HG03378 (cell line): ENCODE results near the gene FRMD5.

ENCODE experiments used
- ATAC-seq: cut with Tn5 transposase; IDR thresholded peaks from one replicate; pipeline ENCODE4 v1.9.1; 2021; ENCODE audit warnings: mild to moderate bottlenecking, moderate library complexity; ENCODE audit not compliant: unreplicated experiment

The FRMD5 gene

DNA sequence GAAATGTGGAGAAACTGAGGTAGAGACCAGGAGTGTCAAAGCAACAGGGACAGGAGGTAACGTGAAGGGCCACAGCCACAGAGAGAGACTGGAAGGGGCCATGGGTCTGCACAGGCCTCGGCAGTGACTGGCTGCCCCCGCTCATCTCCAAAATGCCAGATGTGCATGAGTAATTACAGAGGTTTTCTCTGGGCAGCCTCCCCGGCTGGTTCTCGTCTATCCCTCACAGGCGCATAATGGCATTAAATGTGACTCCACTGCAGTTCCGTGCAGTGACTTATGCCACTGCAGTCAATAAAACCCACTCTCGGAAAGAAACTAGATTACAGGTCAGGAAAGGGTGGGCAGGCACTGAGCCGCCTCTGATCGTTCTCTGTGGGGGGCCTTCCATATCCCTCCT lies 293.6 kb downstream of the FRMD5 start:
- ATAC-seq = no peak

DNA sequence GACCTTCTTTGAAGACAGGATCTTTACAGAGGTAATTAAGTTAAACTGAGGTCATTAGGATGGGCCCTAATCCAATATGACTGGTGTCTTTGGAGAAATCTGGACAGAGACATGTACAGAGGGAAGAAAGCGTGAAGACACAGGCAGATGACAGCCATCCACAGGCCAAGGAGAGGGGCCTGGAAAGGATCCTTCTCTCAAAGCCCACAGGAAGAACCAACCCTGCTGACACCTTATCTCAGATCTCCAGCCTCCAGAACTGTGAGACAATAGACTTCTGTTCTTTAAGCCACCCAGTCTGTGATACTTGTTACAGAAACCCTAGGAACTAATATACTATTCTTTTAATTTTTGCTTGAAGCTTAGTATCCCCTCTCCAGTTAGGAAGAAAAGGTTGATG lies 294.1 kb downstream of the FRMD5 start:
- no peak for ATAC-seq

DNA sequence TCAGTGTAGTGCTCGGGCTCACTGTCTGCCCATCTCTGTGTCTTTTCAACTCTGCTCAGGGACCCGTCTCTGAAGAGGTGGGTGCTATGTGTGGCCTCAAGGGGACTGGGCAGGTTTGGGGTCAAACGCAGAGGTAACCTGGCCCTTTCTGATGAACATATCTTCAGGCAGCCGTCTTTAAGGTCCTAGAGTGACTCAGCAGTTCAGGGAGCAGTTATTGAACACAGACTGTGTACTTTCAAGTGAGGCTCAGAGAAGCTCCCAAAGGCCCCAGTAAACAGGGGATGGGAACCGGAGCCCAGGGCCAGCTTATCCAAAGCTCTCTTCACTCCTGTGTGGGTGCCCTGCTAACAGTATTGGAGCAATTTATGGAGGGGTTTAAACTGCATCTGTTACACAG lies 295.1 kb downstream of the FRMD5 start:
- no peak for ATAC-seq

DNA sequence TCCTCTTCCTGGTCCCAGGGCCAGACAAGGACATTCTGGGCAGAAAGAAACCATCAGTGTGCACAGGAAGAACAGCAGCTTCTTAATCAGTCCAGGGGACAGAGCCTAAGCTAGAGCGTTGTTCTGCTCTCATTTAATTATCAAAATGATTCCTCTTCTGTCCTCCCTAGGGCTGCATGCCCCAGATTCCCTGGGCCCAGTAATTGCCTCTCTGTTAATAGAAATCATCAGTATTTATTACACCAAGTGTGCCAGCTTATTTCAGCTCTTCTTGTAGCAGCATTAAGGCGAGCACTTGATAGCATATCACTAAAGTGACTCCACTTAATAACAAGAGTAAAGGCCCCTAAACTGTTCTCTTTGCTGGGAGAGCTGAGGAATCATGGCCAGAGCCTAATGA lies 296.2 kb downstream of the FRMD5 start:
- ATAC-seq = no peak

DNA sequence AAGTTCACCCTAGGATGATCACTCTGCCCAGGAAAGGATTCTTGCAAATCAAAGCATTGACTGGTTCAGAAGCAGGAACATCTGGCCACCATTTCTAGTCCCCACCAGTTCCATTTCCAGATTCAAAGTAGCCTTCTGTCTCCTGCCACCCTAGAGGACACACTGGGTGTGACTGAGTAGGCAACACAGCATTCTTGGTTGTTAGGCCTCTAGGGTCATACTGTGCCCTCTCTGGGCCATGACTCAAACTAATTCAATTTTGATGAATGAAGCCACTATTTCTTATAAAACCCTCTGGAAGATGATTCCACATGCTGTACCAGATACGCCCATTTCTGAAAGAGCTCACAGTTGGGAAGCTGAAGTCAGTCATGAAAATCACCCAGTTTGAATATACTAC lies 298.5 kb downstream of the FRMD5 start:
- ATAC-seq = no peak

DNA sequence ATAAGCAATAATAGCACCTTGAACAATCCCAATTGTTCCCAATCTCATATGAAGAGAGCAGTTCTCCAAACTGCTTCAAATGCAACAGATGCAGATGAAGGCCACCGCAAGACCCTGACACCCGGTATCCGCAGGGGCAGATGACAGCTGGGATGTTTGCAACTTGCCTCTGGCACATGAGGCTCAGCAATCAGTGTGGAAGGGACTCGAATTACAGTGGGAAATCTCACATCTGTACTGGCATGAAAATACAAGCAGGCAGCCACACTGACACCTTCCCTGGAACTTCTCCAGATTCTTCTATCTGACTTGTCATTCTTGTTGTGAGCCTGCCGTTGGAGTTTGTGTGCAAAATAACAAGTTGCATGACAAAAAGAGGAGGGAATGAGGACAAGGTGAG lies 299.5 kb downstream of the FRMD5 start:
- no peak for ATAC-seq

DNA sequence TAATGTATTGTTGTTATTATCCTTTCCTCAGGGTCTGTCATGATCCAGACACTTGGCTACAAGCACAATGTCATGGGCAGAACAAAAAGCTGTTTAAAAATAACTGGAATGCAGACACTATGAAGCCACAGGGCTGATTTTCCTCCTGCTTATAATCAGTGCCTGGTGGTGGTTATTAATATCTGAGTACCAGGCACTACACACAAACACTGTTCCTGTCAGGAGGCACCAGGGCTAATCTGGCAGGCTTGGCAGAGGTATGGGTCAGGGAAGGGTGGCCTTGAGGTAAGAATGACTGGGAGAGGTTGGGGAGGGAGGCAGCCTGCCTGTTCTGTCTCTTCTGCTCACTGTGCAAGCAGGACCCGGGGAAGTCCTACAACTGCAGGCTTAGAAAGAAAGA lies 301.1 kb downstream of the FRMD5 start:
- no peak for ATAC-seq

DNA sequence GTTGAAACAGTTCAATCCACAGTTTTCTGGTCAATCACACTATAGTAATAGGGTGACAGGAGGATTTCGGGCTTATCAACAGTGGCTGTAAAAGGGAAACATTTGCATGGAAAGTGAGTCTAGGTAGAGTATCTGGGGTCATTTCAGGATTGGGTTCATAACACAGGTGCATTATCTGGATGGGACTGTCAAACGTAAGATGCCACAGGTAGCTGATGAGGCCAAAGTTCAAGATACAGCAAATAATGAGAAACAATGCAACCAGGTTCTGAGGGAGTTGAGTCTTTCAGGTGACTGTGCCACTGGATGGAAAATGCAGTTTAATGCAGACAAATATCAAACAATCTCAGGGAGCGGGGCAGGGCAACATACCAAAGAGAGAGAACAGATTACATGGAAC lies 306.0 kb downstream of the FRMD5 start:
- ATAC-seq = no peak

DNA sequence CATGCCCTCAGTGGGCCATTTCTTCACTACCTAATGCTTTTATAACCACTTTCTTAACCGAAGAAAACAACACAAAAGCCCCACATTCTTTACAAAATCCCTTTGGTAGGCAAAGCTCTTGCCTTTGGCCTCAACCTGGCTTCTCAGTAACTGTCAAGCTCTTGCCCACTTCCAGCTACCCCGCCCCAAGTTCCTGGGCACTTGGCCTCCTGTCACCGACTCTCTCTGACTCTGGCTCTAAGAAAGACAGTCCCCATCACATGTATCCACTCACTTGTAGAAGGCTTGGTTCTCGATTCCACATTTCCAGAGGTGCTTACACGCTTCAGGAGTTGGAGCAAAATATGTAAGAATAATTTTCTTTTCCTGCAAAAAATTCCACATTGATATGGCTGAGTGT lies 307.2 kb downstream of the FRMD5 start:
- ATAC-seq = no peak

DNA sequence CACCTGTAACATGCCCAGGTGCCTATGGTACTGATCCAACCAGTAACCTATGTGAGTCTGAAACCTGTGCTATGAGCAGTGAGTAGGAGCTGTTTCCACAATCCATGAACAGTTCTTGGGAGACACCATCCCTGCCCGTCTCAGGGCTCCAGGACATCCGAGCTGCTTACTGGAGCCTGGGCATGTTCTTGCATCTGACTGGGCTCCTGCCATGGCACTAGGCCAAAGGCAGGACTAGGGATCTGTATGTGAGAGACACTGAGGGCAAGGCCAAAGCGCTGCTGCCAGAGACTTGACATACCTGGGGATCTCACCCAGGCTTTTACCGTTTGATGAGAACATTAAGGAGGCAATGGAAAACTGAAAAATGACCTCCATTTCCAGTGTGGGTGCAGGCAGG lies 308.5 kb downstream of the FRMD5 start:
- ATAC-seq = no peak

DNA sequence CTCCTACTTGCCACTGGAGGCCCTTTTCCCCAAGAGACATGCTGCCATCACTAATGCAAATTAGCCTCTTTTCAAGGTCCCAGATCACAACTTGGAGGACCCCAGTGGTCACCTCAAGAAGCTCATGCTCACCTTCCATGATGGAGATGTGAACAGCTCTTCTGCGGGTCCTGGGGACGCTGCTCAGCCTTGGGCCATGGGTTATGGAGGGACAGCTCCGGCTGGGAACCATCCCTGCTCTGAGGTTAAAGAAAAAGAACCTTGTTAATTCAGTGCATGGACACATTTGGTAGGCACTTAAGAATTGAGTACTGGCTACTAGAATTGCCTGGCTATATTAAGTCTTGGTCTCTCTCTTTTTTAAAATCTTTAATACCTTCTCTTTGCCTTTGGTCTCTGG lies 311.5 kb downstream of the FRMD5 start:
- no peak for ATAC-seq

DNA sequence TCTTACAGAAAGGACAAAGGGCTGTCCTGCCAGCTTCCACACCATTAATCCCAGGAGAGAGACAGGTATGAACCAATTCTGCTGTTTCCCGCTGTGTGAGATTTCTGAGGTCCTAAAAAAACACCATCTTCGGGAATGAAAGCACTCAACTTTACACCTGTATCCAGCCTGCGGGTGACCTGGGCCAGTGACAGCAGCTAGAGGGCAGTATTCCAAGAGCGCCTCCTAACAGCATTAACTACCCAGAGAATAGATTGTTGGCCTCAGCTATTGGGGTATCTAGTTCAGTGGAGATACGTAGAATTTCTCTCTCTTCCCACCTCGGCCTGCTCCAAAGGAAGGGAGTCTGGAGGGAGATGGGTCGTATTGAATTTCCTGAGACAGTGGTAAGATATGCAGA lies 313.1 kb downstream of the FRMD5 start:
- no peak for ATAC-seq

DNA sequence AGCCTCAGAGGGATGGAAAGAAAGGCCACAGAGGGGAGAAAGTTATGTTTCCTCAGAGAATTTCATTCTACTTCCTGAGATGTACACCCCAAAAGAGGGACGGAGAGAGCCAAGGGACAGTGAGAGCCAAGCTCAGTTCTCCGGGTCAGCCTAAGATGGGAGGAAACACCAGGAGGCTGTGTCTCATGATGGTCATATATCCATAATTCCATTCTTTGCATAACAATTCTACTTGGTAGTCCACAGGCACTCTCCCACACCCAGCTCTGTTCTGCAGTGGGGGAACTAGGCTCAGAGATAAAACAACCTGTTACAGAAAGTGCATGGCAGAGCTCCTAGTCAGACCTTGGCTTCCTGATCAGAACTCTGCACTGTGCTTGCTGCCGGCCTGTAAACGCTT lies 313.8 kb downstream of the FRMD5 start:
- no peak for ATAC-seq

DNA sequence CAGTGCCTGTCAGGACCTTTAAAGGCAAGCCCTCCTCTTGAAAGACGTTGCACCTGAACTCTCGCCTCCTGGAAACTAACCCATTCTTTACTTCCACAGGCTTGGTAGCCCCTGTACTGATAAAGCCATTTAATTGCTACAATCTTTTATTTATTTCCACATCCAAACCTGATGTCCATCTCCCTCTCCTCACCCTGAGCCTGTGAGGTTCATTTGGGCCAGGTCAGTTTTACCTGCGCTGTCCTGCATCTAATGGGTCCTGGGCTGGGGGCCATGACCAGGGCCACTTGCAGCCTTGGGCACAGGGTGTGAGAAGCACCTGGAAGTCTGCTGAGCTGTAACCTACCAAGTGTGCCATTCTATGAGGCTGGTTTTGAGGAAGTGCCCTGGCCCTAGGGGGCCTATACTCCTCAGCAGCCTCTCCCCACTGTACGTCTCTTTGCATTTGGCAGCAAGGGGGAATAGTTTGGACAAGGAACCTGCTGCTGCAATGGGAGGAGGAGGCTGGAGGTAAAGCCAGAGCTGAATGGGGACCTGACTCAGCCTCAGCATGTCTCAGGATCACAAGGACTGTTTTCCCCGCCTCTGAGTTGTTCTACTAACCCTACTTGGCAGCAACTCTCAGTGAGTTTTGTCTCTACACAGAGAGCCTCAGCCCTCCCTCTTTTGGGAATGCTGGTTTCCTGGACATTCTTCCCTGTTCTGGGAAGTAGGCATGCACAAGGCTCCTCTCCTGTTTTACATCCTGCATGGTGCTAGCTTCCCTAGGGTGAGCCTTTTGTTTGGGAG lies 314.5 kb downstream of the FRMD5 start:
- ATAC-seq = no peak

DNA sequence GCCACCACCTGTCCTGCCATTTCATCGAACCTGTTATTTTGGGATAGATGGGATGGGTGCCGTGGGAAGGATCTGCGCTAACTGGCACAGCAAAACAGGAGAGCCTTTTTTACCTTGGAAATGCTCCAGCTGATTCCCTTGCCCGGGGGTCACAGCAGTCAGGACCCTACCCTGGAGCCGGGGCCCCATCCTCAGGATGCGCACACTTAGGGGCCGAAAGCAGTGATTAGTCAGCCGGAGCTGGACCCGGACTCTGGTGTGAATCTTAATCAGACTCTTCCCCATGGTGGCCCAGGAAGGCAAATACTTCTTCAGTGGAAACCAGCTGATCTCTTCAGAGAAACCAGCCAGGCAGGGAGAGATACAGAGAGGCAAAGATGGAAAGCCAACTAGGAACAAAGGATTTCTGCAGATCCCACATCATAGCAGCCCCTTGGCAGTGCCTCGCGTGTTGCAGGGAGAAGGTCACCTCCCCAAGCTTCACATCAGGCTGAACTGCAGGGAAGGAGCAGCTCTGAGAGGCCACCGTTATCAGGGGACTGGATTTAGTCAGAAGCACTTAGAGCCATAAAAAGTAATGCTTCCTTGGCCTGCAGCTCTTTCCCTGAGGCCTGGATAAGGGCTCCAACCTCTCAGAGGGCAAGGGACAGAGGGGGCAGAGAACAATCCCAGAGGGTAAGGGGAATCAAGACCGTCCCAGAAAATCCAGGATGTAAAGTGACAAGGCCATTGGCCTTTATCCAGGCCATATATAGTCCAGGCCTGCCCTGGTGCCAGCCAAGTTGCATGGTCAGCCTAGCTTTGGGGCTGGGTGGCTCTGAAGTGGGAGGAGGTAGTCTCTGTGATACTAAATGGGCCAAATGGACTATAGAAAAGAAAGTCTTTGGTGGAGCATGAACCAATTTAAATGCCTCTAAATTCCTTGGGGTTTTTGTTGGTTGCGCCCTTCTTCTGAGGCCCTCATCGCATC lies 315.4 kb downstream of the FRMD5 start:
- ATAC-seq = no peak

DNA sequence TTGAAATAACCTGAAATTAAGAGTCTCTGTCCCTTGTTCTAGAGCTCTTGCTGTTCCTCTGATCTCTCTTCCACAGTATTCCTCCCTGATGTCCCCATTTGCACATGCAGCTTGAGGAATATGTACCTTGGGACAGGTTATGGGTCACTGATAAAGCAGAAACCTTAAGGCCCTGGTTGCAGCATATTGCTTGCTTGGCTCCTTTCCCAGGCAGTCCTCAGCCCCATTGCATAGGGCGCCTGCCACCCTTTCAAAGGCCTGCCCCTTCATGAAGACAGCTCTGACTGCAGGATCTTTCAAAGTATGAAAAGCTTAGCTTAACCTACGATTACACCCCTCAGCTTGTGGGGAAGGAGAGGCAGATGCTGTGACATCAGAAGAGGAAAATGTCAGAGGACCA lies 316.6 kb downstream of the FRMD5 start:
- ATAC-seq = no peak

DNA sequence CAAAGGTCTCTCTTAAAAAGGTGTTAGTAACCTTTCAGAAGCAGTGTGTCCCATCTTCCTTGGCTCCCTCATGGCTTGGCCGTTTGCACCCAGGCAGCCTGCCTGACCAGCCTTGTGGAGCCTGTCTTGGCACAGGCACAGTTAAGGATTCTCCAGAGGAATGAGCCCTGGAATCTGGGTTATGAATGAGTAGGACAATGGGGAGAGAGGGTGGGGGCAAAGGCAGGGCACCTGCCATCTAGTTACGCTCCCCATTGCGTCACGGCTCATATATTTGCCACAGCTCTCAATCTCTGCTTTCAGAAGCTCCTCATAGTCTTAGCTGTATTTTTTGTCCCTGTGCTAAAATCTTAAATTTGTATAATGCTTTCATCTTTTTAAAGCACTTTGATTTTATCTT lies 317.7 kb downstream of the FRMD5 start:
- ATAC-seq = no peak

DNA sequence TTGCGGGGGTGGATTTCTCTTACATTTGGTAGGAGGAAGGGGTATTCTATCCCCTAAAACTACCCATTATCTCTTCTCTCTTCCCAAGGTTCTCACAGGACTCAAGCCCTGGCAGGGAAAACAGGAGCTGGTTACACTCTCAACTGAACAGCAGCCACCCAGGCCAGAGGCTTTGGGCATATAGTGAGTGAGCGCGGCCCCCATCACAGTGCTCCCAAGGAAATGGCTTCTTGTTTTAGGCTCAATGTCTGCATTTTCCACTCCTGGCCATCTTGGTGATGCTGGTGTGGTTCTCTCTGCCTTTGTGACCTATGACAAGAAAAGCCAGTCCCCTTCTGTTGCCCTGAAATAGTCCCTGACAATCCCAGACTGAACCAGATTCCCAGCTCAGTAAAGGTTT lies 318.2 kb downstream of the FRMD5 start:
- ATAC-seq = no peak

DNA sequence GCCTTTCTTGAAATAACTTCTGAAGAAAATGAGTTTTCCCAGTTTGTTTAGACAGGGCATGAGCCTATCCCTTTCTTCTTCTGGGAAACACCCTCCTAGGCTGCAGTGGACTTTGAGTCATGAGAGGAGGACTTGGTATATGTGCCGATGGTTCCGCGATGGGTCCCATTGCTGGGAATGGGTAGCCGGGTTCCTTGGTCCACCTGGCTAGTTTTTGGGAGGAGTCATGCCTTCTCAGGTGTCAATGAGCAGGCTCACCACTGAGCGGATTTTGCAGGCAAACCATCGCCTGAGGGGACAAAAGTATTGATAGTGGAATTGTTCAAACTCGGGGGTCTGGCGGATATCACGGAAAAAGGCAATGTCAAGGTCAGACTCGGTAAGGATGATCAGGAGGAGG lies 321.4 kb downstream of the FRMD5 start:
- no peak for ATAC-seq

DNA sequence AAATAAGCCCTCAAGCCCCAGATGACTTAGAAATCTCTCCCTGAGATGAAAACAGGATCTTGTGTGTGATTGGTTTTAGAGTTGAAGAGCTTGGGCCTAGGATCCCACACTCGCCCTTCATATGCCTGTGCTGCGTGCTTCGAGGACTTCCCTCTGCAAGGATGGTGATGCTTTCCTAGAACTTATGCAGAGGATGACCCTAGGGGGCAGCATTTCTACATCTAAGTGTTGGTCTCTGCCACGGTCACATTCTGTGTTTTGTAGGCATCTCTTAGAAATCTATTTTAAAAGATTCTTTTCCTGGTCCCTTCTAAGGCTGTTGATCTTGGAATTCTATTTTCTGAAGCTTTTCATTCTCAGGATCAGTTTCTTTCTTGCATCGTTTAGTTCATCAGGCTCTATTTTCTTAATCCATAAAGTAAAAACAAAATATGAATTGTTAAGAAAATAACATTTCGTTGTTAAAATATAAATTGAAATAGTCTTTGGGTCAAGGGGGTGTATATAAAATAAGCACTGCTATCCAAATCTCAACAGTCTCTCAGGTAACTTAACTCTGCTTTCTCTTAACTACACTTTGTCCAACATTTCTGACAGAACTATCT lies 322.6 kb downstream of the FRMD5 start:
- no peak for ATAC-seq

DNA sequence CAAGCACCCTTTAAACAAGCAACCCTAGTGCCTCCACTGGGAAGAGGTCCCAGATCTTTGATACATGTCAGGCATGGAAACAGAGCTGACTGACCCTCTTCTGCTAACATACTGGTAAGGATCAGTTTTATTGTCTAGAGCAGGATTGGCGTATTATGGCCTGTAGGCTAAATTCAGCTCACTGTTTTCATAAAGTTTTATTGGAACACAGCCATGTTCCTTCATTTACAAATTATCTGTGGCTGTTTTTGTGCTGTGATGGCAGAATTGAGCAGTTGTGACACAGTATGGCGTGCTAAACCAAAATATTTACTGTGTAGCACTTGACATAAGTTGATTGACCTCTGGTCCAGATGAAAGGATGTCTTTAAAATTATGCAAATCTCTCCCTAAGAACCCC lies 323.2 kb downstream of the FRMD5 start:
- ATAC-seq = no peak

DNA sequence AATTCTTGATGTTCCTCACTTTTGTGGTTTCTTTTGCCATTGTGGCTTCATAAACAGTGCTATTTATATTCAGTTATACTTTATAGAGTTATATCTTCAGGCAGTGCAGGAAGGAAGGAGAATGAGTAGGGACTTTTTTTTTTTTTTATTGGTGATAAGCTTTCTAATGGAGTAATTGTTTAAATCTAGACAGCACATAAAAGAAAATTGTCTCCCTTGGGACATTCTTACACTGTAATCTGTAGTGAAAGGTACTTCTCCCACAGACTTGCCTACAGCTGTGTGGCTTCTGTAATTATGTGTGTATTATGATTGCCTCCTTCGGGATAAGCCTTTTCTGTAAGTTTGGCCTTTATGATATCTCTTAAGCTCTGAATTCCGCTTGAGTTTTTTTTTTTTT lies 326.7 kb downstream of the FRMD5 start:
- no peak for ATAC-seq
